HepG2 (cell line): ENCODE measurements around the gene OST4. TPM values are rescaled to one million over a fixed set of nuclear protein-coding genes. Genes with fewer than 3 reads are reported as not detected.

ENCODE experiments used
- ATAC-seq: fragments of 200-7000 bp; cut with Tn5 transposase; 3 replicates; pipeline ENCODE4 v1.9.1; 2020; ENCODE audit warnings: mild to moderate bottlenecking, moderate library complexity
- BruUV-seq: library from RNA; stranded (reverse); fragments of 400-500 nt; replicated peaks from 2 replicates; lab custom pipeline; 2021; lab: Mats Ljungman, UMichigan
- CTCF ChIA-PET: fragments of 300-600 bp; formaldehyde crosslinking; extraction: SDS; loops from one replicate; lab custom pipeline; 2021; ENCODE audit warnings: low total read pairs, inconsistent platforms, low intra/inter-chr PET ratio; lab: Yijun Ruan, JAX
- POLR2A ChIA-PET: fragments of 350-600 bp; sonication (Branson Sonifier 250); formaldehyde crosslinking; loops from one replicate; lab custom pipeline; 2020; ENCODE audit warnings: antibody characterized with exemption, inconsistent platforms; lab: Yijun Ruan, JAX
- DNase-seq: peaks from one replicate; pipeline ENCODE4 v3.0.0-alpha.2; 2015; ENCODE audit warnings: low spot score
- FAIRE-seq: peaks from 3 replicates; lab custom pipeline; 2011; peaks lifted over from hg19 to GRCh38; lab: Jason Lieb, UNC
- H2AFZ ChIP-seq: one replicate; pipeline ENCODE4 v1.6.1; 2011; ENCODE audit warnings: low read length, inconsistent platforms
- H3K27ac ChIP-seq: fragments of 300-600 bp; 3 replicates; pipeline ENCODE4 v1.8.0; 2011; ENCODE audit warnings: mixed run types, mild to moderate bottlenecking, mixed read lengths, low read length, inconsistent platforms; ENCODE audit not compliant: insufficient read depth; ENCODE audit errors: extremely low read length
- H3K27me3 ChIP-seq, 2 experiments: fragments of 200-600 bp in 1 of 2; 2 replicates in 1 of 2; 3 replicates in 1 of 2; pipeline versions ENCODE4 v1.6.0 to v1.8.0; 2011; ENCODE audit warnings: low read length in 2 of 2, mild to moderate bottlenecking in 2 of 2, moderate library complexity in 2 of 2, inconsistent platforms in 1 of 2; ENCODE audit not compliant: insufficient read depth in 2 of 2, control insufficient read depth in 1 of 2
- H3K36me3 ChIP-seq, 2 experiments: fragments of 200-600 bp in 1 of 2; replicated peaks in 1 of 2; 2 replicates in 1 of 2; 3 replicates in 1 of 2; pipeline versions ENCODE4 v1.5.1 to v1.8.0; 2011; ENCODE audit warnings: low read length in 2 of 2, inconsistent platforms in 1 of 2; ENCODE audit not compliant: insufficient read depth in 2 of 2, control insufficient read depth in 1 of 2
- H3K4me1 ChIP-seq: 2 replicates; pipeline ENCODE4 v1.5.1; 2012; ENCODE audit warnings: low read length, inconsistent platforms; ENCODE audit not compliant: insufficient read depth
- H3K4me2 ChIP-seq: 2 replicates; pipeline ENCODE4 v1.6.0; 2011; ENCODE audit warnings: low read depth, low read length, inconsistent platforms
- H3K4me3 ChIP-seq, 3 experiments: fragments of 200-600 bp in 1 of 3; sonication (generic), shearing (Covaris generic) in 1 of 3; replicated peaks in 1 of 3; 2 replicates each; pipeline ENCODE4 v1.5.1; 2011 to 2016; ENCODE audit warnings: low read length in 3 of 3, inconsistent platforms in 2 of 3, low read depth in 2 of 3, mild to moderate bottlenecking in 2 of 3, control low read depth in 1 of 3, mixed read lengths in 1 of 3; ENCODE audit not compliant: insufficient read depth in 1 of 3
- H3K79me2 ChIP-seq: one replicate; pipeline ENCODE4 v1.6.1; 2011; ENCODE audit warnings: low read length, inconsistent platforms; ENCODE audit not compliant: insufficient read depth
- H3K9ac ChIP-seq: 2 replicates; pipeline ENCODE4 v1.6.0; 2011; ENCODE audit warnings: mild to moderate bottlenecking, low read depth, low read length, inconsistent platforms; ENCODE audit not compliant: insufficient read depth
- H3K9me3 ChIP-seq: 2 replicates; pipeline ENCODE4 v1.5.1; 2012; ENCODE audit warnings: mild to moderate bottlenecking, low read length
- H4K20me1 ChIP-seq: 2 replicates; pipeline ENCODE4 v1.6.0; 2011; ENCODE audit warnings: inconsistent platforms, mild to moderate bottlenecking, low read length, moderate library complexity; ENCODE audit not compliant: insufficient read depth
- ATF1 ChIP-seq: IDR thresholded peaks from 2 replicates; pipeline ENCODE4 v1.6.1; 2016; ENCODE audit warnings: mild to moderate bottlenecking, control low read depth
- ATF7 ChIP-seq, 2 experiments: fragments of 450-650 bp in 1 of 2; sonication (generic) in 1 of 2; formaldehyde crosslinking in 1 of 2; IDR thresholded peaks; 2 replicates each; pipeline versions ENCODE4 v1.4.0 to v1.6.1; 2016 to 2020; ENCODE audit warnings: antibody characterized with exemption in 1 of 2, mild to moderate bottlenecking in 1 of 2, missing genetic modification reagents in 1 of 2
- FOXC1 ChIP-seq: sonication (generic); formaldehyde crosslinking; IDR thresholded peaks from 2 replicates; pipeline ENCODE4 v1.8.0; 2022; ENCODE audit warnings: mild to moderate bottlenecking, missing genetic modification reagents, borderline replicate concordance
- HHEX ChIP-seq: IDR thresholded peaks from 2 replicates; pipeline ENCODE4 v1.6.1; 2016; ENCODE audit warnings: control low read depth
- HIC2 ChIP-seq: sonication (generic); formaldehyde crosslinking; IDR thresholded peaks from 2 replicates; pipeline ENCODE4 v1.9.0; 2022; ENCODE audit warnings: low read depth, missing genetic modification reagents
- LCORL ChIP-seq, 2 experiments: fragments of 450-650 bp in 1 of 2; sonication (generic) in 1 of 2; formaldehyde crosslinking in 1 of 2; IDR thresholded peaks; 2 replicates each; pipeline versions ENCODE4 v1.5.0 to v1.6.1; 2017 to 2020; ENCODE audit warnings: antibody characterized with exemption in 1 of 2, missing genetic modification reagents in 1 of 2
- RBAK ChIP-seq: sonication (generic); formaldehyde crosslinking; IDR thresholded peaks from 2 replicates; pipeline ENCODE4 v1.5.1; 2020; ENCODE audit warnings: mild to moderate bottlenecking, missing genetic modification reagents
- TERF1 ChIP-seq: sonication (generic); formaldehyde crosslinking; IDR thresholded peaks from 2 replicates; pipeline ENCODE4 v1.8.0; 2022; ENCODE audit warnings: mild to moderate bottlenecking, missing genetic modification reagents, moderate library complexity
- TOPORS ChIP-seq: sonication (generic); formaldehyde crosslinking; IDR thresholded peaks from 2 replicates; pipeline ENCODE4 v1.8.0; 2023; ENCODE audit warnings: mild to moderate bottlenecking, missing genetic modification reagents
- WIZ ChIP-seq: sonication (generic); formaldehyde crosslinking; IDR thresholded peaks from 2 replicates; pipeline ENCODE4 v1.5.1; 2020; ENCODE audit warnings: mild to moderate bottlenecking, missing genetic modification reagents
- ZBTB20 ChIP-seq: sonication (generic); formaldehyde crosslinking; IDR thresholded peaks from 2 replicates; pipeline ENCODE4 v1.8.1; 2023; ENCODE audit warnings: missing genetic modification reagents, low read depth, mild to moderate bottlenecking, borderline replicate concordance
- ZNF274 ChIP-seq: sonication (generic); formaldehyde crosslinking; IDR thresholded peaks from 2 replicates; pipeline ENCODE4 v1.5.1; 2020; ENCODE audit warnings: mild to moderate bottlenecking, missing genetic modification reagents
- ZNF33B ChIP-seq: sonication (generic); formaldehyde crosslinking; IDR thresholded peaks from 2 replicates; pipeline ENCODE4 v1.5.1; 2020; ENCODE audit warnings: mild to moderate bottlenecking, missing genetic modification reagents
- ZNF496 ChIP-seq: sonication (generic); formaldehyde crosslinking; IDR thresholded peaks from 2 replicates; pipeline ENCODE4 v1.8.1; 2023; ENCODE audit warnings: mild to moderate bottlenecking, moderate library complexity, missing genetic modification reagents; ENCODE audit not compliant: insufficient replicate concordance
- WGBS: methylation state at CpG from one replicate; pipeline ENCODE4 v1.1.6; 2017; ENCODE audit warnings: low lambda C conversion rate; 5-methylcytosine and 5-hydroxymethylcytosine counted together
- in situ Hi-C: cut with HindIII; loops from 2 replicates; pipeline ENCODE4 v1.10.0; 2017; ENCODE audit warnings: low pct_unique_long_range_greater_than_20kb; ENCODE audit not compliant: extremely low pct_ligation_motif_present
- intact Hi-C: fragments of 100-400 bp; cut with micrococcal nuclease; formaldehyde crosslinking; loops from one replicate; pipeline ENCODE4 v1.10.0; 2022; ENCODE audit not compliant: unreplicated experiment
- polyA plus RNA-seq, 8 experiments: library from polyadenylated mRNA; depleted of rRNA in 3 of 8; stranded (reverse) in 7 of 8; unstranded in 1 of 8; fragments of >200 nt; fragmentation: Illumina TruSeq in 4 of 8; extraction: Trizol in 4 of 8; gene quantifications; 2 replicates each; pipeline versions ENCODE4 v1.2.1 to v1.2.3, GENCODE V29; 2011 to 2016; ENCODE audit warnings: low read depth in 4 of 8, missing spikeins in 1 of 8, mixed read lengths in 1 of 8; ENCODE audit not compliant: insufficient read depth in 1 of 8
- total RNA-seq, 5 experiments: library from RNA; depleted of rRNA; stranded (reverse); fragments of >200 nt; fragmentation: Illumina TruSeq; extraction: Trizol; gene quantifications; 2 replicates each; pipeline ENCODE4 v1.2.3, GENCODE V29; 2016; ENCODE audit warnings: low read depth in 1 of 5
- TF ChIP-seq, protein P1 (sequence below): IDR thresholded peaks from 2 replicates; pipeline ENCODE4 v1.6.1; 2016; ENCODE audit warnings: missing compliant biosample characterization, missing genetic modification reagents, borderline replicate concordance
- TF ChIP-seq, protein P2 (sequence below): sonication (generic); formaldehyde crosslinking; IDR thresholded peaks from 2 replicates; pipeline ENCODE4 v1.5.1; 2020; ENCODE audit warnings: missing genetic modification reagents, mild to moderate bottlenecking, borderline replicate concordance

OST4 gene
- total and polyA plus RNA-seq, 2 of the 13 experiments (the other 11 are each of a cell fraction or from before 2014, with no cell fraction given) = 498 to 584 TPM

DNA sequence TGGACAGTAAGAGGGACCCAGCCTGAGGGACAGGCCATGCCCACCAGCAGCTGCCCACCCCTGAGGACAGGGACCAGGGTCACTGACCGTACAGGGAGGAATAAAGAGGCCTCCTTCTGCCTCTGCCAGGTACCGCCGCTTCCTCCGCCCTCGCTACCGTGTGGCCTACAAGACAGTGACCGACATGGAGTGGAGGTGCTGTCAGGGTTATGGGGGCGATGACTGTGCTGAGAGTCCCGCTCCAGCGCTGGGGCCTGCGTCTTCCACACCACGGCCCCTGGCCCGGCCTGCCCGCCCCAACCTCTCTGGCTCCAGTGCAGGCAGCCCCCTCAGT is 9.1 kb upstream of the OST4 start (continued):
- TF ChIP-seq TERF1 (CRISPR knock-in tag) = no peak
- TF ChIP-seq, protein P1, sequence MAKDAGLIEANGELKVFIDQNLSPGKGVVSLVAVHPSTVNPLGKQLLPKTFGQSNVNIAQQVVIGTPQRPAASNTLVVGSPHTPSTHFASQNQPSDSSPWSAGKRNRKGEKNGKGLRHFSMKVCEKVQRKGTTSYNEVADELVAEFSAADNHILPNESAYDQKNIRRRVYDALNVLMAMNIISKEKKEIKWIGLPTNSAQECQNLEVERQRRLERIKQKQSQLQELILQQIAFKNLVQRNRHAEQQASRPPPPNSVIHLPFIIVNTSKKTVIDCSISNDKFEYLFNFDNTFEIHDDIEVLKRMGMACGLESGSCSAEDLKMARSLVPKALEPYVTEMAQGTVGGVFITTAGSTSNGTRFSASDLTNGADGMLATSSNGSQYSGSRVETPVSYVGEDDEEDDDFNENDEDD = no peak
- no peak for TF ChIP-seq ZNF496 (CRISPR knock-in tag)
- no peak for TF ChIP-seq WIZ (CRISPR knock-in tag)
- TF ChIP-seq ATF7 (IDR thresholded peaks at IDR 0.05) = no peak
- no peak for TF ChIP-seq ATF7 (CRISPR knock-in tag; IDR thresholded peaks at IDR 0.05)
- TF ChIP-seq ZNF274 (CRISPR knock-in tag) = 0 out of 2 replicates have a peak, but pooled peaks have one; percentile 28
- no peak for TF ChIP-seq ZBTB20 (CRISPR knock-in tag)
- no peak for TF ChIP-seq ATF1 (CRISPR knock-in tag)

DNA sequence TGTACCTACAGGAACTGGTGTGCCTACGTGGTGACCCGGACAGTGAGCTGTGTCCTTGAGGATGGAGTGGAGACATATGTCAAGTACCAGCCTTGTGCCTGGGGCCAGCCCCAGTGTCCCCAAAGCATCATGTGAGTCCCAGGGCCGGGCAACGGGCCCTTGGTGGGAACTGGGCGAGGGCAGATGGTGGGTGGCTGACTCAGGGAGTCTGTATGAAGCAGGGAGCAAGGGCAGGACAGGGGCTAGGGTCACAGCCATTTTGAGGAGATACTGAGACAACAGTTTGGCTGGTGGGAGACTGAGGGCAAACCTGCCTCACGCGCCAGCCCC is 8.7 kb upstream of the OST4 start:
- FAIRE-seq = no peak
- intact Hi-C loops (loop anchor here (10.0 kb wide), 1 partner anchor 45 kb away; the partner anchor contains the start of gene TMEM214), in situ Hi-C loops (no loop called here)
- no peaks in the 10 kb centered on the region for H3K36me3 ChIP-seq
- peaks cover 85% of the 10 kb centered on the region for H3K4me1 ChIP-seq
- BruUV-seq = no TSS peak
- CTCF ChIA-PET = no interaction called here
- H3K9me3 ChIP-seq = no peaks in the 10 kb centered on the region
- H3K9ac ChIP-seq = peak overlapping the region; percentile 52; the same call in 1 of the 2 replicates
- peak overlapping the region; percentile 72 for H3K4me2 ChIP-seq
- no peaks in the 10 kb centered on the region for H4K20me1 ChIP-seq
- H2AFZ ChIP-seq = no peak overlapping the region
- POLR2A ChIA-PET = interaction anchor here (4.8 to 9.2 kb wide), 4 partner anchors 8 to 28 kb away, joined by 28 to 106 read pairs (median 60); partner anchors contain the start of genes AGBL5 and OST4
- 38% methylated on average over 7 of the region's 7 CpGs for WGBS
- ATAC-seq = no peak
- peak overlapping the region; percentile 32 for H3K27ac ChIP-seq
- DNase-seq = no peak
- peaks cover 0 to 2% of the 10 kb centered on the region in 2 experiments; a peak in 1 of 5 replicates for H3K27me3 ChIP-seq
- H3K79me2 ChIP-seq = no peaks in the 10 kb centered on the region
- H3K4me3 ChIP-seq = peak overlapping the region in 1 of 3 experiments; percentile 65; a peak in 2 of 6 replicates
- TF ChIP-seq RBAK (no peak), FOXC1 (CRISPR knock-in tag) (peak; percentile 50; the same call in 1 of the 2 replicates), HIC2 (CRISPR knock-in tag) (no peak), HHEX (CRISPR knock-in tag) (no peak), TOPORS (CRISPR knock-in tag) (no peak), LCORL (IDR thresholded peaks at IDR 0.05) (no peak), LCORL (CRISPR knock-in tag; IDR thresholded peaks at IDR 0.05) (0 out of 2 replicates have a peak, but pooled peaks have one; percentile 25), ZNF33B (no peak)
- TF ChIP-seq, protein P2, sequence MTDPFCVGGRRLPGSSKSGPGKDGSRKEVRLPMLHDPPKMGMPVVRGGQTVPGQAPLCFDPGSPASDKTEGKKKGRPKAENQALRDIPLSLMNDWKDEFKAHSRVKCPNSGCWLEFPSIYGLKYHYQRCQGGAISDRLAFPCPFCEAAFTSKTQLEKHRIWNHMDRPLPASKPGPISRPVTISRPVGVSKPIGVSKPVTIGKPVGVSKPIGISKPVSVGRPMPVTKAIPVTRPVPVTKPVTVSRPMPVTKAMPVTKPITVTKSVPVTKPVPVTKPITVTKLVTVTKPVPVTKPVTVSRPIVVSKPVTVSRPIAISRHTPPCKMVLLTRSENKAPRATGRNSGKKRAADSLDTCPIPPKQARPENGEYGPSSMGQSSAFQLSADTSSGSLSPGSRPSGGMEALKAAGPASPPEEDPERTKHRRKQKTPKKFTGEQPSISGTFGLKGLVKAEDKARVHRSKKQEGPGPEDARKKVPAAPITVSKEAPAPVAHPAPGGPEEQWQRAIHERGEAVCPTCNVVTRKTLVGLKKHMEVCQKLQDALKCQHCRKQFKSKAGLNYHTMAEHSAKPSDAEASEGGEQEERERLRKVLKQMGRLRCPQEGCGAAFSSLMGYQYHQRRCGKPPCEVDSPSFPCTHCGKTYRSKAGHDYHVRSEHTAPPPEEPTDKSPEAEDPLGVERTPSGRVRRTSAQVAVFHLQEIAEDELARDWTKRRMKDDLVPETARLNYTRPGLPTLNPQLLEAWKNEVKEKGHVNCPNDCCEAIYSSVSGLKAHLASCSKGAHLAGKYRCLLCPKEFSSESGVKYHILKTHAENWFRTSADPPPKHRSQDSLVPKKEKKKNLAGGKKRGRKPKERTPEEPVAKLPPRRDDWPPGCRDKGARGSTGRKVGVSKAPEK (CRISPR knock-in tag) = no peak
